HG03520 (cell line): ENCODE measurements around the gene PTGIR.
"Not testable (repeated sequence)": the region's sequence is repeated elsewhere in the genome, so short reads cannot be mapped to it uniquely, and the experiment has no call there.

Source experiments
- ATAC-seq: cut with Tn5 transposase; IDR thresholded peaks from one replicate; pipeline ENCODE4 v1.9.1; 2021; ENCODE audit warnings: mild to moderate bottlenecking, moderate library complexity; ENCODE audit not compliant: unreplicated experiment

PTGIR gene

DNA sequence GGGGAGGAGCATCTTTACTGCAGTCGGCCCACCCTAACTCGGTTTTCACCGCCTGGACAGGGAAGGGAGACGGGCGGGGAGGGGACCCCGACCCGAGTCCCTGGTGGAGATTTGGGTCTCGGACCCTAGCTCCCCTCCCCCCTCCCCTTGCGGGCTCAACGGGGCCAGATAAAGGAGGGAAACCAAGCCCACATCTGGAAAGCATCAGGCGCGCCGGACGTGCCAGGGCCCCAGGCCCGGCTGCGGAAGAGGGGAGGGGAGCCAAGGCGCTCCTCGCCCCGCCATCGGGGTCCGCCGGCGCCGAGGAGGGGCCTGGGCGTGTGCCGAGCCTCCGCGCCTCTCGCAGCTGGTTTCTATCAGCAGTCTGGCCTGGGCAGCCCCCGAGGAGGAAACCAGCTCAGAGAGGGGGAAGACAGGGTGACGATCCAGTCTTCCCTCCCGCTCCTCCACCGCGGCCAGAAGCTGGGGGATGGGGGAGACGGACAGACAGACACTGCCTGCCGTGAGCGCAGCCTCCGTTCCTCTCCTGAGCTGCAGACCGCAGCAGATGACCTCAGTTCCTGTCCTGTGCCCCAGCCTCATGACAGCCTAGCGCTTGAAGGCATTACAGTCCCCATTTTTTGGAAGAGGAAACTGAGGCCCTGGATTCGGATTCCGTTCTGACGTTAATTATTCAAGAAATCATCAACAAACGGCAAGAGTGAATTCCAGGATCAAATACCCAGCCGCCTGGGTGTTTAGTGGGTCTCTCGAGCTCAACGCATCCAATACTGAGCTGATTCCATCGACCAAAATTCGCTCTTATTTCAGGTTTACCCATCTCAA is 14.7 kb upstream of the PTGIR start:
- no peak for ATAC-seq

DNA sequence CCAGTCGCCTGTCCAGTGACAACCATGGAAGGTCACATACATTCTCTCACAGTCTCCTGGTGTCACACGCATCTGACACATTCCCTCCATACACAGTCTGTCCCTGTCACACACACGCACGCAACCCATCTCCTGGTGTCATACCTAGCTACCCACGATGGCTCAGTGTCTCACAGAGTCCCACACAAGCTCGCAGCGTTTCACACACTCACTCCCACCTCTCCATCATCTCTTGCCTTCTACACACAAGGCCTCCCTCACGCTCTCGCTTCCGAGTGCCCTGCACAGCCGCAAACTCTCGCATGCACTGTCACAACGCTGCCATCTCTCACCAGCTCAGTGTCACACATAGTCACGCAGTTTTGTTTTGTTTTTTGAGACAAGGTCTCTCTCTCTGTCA is 12.3 kb upstream of the PTGIR start:
- no peak for ATAC-seq

DNA sequence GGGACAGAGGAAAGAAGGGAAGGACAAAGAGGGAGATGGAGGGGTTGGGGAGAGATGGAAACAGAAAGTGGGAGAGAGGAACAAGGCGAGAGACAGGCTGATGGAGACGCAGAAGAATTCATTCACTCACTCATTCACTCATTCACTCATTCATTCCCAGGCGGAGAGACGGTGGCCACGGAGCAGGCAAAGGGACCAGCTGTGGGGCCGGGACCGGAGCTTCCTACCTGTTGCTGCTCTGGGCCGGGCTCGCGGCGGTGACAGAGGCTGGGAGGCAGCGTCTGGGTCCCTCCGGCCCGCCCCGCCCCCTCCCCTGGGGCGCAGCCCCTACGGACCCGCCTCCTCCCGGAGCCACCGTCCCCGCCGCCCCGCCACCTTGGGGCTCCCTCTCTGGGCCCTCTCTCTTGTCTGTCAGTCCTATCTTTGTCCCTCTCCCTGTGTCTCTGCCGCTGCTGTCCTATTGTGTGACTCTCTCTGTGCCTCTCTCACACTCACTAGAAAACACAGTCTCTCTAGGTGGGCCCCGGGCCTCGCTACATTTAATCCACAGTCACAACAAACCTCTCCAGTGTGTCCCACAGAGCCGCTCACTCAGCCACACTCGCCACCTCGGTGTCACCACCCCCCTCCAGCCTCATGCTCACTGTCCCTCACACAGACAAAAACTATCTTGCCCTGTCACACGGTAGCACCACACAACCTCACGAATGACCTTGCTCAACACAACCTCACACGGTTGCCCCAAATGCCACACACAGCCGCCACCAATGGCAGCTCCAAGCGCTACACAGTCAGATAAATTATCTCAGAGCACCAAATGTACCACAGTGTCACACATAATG is 11.3 kb upstream of the PTGIR start, which contains the start of gene GNG8:
TSS of gene GNG8 (minus strand) at position 283 of the 842 bp plus-strand sequence. CDS start 1,520 bp downstream, outside the sequence.
- no peak for ATAC-seq

DNA sequence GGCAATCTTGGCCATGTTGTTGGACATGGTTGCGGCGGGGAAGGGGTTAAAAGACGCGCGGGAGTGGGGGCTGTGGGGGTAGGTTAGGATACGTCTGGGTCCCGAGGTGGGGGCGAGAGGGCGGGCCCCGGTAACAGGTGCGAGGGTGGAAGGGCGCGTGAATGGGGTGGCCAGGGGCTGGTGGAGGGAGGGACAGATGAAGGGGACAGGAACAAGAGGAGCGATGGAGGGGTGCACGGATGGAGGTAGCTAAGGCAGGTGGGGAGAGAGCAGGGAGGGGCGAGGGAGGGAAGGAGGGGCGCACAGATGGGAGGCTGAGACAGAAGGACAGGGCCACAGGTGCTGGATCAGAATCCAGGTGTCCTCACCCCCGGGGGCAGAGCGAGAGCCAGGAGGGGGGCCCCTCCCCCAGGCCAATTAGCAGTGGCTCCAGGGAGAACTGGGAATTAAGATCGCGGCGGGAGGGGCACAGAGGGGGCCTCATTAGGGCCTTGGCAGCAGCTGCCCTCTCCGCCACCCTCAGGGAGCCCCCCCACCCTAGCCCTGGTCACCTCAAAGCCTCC is 9.8 kb upstream of the PTGIR start:
- no peak for ATAC-seq

DNA sequence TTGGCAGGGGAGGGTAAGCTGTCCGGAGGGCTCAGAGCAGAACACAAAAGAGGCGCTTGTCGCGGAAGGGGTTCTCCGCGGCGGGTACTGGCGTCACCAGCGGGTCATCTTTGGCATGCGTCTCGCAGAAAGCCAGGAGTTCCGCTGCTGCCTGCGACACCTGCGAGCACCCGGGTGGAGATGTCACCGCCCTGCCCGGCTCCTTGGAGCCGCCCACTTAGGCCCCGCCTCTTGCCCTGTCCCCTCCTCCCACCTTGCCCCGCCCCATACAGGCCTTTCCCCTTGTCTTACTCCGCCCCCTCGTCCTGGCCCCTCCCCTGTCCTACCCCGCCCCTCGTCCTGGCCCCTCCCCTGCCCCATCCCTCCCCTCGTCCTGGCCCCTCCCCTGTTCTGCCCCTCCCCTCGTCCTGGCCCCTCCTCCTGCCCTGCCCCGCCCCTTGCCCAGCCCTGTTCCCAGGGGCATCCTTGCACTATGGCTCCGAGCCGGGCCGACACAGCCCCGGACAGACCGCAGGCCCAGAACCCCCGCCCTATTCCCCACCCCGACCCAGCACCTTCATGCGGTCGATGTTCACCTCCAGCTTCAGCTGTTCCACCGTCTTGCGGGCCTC is 9.3 kb upstream of the PTGIR start:
- no peak for ATAC-seq

DNA sequence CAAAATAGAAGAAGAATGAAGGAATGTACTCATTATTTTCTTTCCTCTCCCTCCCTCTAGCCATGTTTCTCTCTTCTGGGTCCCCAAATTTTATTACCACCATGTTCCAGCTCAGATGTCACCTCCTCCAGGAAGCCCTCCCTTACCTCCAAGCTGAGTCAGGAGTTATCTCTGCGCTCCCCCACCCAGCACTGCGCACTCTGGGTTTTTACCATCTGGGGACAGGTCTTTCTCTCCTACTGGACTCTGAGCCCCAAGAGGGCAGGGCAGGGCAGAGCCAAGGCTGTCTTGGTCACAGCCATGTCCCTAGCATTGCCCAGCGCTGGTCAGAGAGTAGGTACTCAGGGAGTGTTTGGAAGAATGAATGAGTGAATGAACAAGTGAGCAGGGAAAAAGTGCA is 8.2 kb upstream of the PTGIR start:
- ATAC-seq = no peak

DNA sequence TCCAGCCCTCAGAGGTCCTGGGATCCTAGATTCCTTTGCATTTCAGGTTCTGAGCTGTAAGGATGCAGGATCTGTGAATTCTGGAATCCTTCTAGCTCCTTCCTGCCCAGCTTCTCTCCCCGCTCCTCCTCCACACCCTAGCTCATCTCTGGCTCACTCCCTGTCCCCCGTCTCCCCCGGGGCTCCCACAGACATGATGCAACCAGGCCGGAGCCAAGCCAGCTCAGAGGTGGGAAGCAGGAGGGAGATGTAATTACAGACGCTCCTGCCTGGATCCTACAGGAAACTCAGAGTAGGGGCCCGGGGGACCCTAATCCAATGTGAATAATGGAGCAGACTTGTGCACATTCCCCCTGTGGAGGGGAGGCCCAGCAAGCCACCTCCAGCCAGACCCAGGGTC is 6.6 kb upstream of the PTGIR start:
- ATAC-seq = no peak

DNA sequence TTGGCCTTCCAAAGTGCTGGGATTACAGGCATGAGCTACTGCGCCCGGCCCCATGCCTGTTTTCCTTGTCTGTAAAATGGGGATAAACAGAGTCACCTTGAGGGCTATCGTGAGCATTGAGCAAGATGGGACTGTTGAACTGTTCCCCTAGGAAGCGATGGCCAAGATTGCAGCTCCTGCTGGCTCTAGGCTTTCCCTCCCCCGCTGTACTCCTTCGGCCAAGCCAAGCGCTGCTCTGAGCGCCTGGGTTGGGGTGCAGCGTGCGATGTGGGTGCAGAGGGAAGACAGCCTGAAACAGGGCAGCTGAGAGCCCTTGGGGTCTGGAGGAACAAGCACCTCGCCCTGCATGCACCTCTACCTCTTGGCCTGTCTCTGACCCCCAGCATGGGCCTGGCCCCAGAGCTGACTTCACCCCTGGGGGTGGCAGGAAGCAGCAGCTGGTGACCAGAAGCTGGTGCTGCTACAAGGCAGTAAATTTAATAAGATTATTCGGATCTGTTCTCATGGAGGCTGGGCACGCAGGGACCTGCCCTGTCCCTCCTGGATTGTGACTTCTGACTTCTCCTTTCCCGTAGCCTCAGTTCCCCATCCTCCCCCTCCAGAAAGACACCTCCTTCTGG is 5.8 kb upstream of the PTGIR start:
- no peak for ATAC-seq

DNA sequence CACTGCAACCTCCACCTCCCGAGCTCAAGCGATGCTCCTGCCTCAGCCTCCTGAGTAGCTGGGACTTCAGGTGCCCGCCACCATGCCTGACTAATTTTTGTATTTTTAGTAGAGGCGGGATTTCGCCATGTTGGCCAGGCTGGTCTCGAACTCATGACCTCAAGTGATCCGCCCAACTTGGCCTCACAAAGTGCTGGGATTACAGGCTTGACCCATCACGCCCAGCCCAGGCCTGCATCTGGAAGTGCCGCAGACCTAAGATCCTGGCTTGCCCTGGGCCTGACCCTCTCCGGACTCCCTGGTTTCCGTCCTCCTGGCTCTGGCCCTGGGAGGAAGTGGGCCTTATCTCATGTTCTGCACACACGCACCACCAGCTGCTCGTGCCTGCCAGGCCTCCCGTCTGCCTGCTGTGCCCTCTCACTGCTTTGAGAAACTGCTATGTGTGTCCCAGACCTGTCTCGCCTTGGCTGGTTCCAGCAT is 4.7 kb upstream of the PTGIR start:
- no peak for ATAC-seq

DNA sequence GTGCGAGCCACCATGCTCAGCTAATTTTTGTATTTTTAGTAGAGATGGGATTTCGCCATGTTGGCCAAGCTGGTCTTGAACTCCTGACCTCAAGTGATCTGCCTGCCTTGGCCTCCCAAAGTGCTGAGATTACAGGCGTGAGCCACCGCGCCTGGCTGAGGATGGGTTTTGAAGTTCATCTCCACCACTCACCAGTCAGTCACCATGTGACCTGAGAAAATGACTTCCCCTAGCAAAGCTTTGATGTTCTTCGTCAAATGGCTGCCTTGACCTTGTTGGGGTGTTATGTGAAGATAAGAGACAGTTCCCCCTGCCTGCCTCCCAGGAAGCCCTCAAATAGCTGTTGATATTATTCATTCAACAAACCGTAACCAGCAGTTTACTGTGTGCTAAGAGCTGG is 4.1 kb upstream of the PTGIR start:
- not testable (repeated sequence) for ATAC-seq

DNA sequence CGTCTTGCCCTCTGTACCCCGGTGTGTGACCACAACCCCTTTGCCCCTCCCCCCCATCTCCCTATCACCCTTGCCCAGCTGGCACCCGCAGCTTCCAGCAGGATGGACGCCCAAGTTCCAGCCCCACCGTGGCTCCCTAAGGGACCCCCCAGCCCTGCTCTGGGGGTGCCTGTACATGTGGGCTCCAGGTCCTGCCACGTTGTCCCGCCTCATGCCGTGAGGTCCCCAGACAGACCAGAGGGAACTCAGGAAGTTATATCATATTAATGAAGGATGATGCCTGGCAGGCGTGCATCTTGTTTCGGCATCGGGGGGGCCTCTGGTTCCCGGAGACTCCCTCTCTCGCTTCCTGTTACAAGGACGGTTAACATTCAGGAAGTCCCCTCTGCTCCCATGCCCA is 1.6 kb upstream of the PTGIR start:
- ATAC-seq = no peak

DNA sequence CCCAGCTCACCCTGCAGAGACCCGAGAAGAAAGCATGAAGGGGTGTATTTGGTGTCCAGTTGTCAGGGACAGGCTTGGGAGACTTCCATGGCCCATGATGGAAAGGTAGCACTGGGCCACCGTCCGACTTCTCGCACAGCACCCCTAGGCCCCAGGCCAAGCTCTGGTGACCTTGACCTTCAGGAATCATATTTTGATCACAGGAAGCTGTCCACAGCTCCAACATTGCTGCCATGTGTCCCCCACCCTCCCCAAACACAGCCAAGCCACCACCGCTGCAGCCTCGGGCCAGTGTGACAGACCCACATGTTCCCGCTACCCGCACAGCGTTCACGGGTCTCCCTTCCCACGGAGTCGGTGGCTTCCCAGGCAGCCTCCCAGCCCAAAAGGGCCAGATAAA is 842 bp upstream of the PTGIR start:
- ATAC-seq = no peak

DNA sequence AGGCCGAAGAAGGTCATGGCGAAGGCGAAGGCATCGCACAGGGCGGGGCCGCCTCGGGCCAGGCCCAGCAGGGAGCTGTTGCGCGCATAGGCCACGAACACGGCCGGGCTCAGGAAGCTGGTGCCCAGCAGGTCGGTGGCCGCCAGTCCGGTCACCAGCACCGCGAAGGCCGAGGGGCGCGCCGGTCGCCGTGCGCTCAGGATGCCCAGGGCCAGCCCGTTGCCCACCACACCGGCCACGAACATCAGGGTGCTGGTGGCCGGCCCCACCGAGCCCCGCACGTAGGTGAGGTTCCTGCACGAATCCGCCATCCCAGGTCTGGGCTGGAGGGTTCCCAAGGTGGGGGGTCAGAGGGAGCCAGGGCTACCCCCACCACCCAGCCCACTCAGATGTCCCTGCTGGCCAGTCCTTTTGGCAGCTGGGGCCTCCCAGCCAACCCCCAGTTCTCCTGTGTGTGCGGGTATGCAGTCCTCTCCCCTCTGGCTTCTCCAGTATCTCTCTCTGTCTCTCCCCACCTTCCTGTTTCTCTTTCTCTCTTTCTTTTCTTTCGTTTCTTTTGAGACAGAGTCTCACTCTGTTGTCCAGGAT is 880 bp downstream of the PTGIR start:
- no peak for ATAC-seq

DNA sequence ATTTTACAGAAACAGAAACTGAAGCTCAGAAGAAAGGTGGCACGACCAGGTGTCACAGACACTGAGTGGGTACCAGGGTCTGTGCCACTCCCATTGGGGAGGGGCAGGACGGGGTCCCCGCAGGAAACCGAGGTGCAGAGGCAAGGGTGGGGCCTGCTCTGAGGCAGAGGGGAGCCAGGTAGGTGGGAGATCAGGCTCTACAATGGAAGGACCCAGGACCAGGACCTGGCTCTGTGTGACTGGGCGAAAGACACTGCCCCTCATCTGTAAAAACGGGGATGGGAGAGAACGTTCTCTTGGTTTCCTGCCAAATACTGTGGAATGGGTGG is 2.8 kb downstream of the PTGIR start:
- no peak for ATAC-seq

DNA sequence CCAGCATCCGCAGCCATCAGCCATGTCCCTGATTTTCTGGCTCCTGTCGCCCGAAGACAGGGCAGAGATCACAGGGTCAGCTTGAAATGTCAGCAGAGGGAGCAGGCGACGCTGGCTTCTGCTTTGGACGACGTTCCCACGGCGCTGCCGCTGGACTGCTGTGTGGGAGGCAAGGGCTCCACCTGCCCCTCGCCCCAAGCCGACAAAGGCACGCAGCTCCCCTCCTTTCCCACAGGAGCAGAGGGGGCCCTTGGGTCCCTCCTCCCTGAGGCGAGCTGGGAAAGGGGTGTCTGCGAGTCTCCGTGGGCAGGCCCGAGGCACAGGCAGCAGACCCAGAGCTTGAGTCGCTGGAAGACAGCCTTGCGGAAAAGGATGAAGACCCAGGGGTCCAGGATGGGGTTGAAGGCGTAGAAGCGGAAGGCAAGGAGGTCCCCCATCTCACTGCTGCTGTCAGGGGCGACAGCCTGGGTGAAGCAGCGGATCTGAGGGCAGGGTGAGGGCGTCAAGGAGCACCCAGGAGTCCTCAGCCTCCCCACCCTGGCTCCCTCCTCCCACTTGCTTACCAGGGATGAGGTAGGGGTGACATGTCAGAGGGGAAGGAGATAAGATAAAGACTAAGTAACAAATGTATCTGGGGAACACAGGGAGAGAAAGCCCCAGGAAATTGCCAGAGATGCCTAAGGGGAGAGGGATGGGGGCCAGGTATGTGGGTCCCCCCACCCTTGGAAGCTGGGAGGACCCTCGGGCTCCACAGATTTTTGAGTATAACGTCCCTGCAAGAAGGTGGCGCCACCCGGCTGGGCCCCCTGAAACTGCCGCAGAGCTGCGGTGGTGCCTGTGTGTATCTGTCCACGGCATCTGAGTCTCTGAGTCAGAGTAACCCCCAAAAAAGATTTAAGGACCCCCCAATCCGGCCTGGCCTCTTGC is 3.4 kb downstream of the PTGIR start:
- ATAC-seq = no peak

DNA sequence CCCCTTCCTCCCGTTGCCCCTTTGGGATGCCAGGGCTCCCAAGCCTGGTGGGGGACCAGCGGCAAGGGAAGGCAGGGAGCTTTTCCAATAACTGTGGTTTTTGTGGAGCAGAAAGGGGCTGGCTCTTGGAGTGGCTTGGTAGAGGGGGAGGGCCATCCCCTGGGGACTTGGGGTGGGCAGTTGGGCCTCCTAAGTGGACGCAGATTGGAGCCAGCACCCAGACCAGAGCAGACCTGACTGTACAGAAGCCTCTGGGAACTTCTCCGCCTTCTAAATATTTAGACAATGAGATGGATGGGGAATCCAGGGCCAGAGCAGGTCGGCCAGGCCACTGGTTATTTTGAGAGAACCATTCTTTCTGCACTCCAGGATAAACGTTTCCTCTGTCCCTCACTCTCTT is 4.2 kb downstream of the PTGIR start:
- ATAC-seq = no peak

DNA sequence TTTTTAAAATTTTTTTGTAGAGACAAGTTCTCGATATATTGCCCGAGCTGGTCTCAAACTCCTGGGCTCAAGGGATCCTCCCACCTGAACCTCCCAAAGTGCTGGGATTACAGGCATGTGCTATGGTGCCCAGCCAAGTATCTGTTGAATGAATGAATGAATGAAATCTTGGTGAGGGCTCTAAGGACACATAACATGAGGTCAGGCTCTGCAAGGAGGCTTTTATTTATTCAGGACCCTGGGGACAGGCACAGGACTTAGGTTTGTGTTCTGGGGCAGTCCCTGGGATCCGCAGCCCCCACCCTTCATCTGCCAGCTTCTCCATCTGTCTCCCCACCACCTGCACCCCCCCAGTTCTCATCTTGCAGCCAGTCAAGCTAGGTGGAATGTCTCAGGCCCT is 4.6 kb downstream of the PTGIR start:
- no peak for ATAC-seq

DNA sequence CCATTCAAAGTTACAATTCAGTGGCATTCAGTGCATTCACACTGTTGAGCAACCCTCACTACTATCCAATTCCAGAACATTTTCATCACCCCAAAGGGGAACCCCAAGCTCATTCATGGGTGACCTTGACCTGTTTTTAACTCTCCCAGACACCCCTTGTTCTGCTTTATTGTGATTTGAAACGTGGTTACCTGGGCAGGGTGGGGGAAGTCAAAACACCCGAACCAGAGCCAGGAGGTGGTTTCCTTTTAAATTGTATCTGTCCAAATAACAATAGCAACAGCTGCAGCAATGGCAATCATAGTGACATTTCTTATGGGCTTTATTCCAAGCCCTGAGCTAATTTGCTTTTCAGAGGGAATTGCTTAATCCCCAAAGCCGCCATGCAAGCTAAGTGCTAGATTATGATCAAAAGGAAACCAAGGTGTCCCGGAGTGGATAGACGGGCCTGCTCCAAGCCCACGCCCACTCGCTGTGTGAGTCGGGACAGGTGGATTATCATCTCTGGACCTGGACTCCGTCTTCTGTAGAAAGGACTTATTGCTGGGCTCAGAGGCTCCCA is 6.1 kb downstream of the PTGIR start:
- no peak for ATAC-seq

DNA sequence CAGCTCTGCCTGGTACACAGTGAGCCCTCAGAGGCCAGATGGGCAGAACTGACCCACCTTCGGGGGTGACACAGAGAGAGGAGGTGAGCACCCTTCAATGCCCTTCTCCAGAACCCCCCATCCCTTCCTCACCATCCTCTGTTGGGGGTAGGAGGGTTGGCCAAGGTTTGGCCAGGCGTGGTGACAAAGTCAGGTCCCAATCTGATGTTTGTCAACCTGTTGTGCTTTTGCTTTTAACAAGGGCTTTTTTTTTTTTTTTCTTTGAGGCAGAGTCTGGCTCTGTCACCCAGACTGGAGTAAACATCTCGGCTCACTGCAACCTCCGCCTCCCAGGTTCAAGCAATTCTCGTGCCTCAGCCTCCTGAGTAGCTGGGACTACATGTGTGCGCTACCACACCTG is 7.3 kb downstream of the PTGIR start:
- ATAC-seq = no peak
